T-helper 2 cell (primary cell): ENCODE results near the gene MEDAG.

Experiments
- DNase-seq, 5 experiments: peaks; one replicate each; pipeline versions ENCODE4 v3.0.0 to v3.0.0-alpha.2; 2012 to 2022

Gene MEDAG

GRCh38 chr13:30966101-30966500 is 60.0 kb downstream of the MEDAG start:
- DNase-seq = no peak

GRCh38 chr13:30968846-30969245 is 62.8 kb downstream of the MEDAG start:
- DNase-seq = no peak

GRCh38 chr13:30971575-30971974 is 65.5 kb downstream of the MEDAG start:
- no peak for DNase-seq

GRCh38 chr13:30972888-30973377 is 66.9 kb downstream of the MEDAG start:
- no peak for DNase-seq

GRCh38 chr13:30974350-30974749 is 68.3 kb downstream of the MEDAG start:
- no peak for DNase-seq
